Urothelium cell line (cell line): ENCODE data around the gene SEC14L2.
"Not testable (repeated sequence)": the region's sequence is repeated elsewhere in the genome, so short reads cannot be mapped to it uniquely, and the experiment has no call there.

Source experiments
- DNase-seq: peaks from one replicate; pipeline ENCODE4 v3.0.0; 2011; ENCODE audit warnings: low spot score, mixed read lengths
- FAIRE-seq: peaks from 2 replicates; lab custom pipeline; 2011; peaks lifted over from hg19 to GRCh38; lab: Jason Lieb, UNC

Gene SEC14L2

DNA sequence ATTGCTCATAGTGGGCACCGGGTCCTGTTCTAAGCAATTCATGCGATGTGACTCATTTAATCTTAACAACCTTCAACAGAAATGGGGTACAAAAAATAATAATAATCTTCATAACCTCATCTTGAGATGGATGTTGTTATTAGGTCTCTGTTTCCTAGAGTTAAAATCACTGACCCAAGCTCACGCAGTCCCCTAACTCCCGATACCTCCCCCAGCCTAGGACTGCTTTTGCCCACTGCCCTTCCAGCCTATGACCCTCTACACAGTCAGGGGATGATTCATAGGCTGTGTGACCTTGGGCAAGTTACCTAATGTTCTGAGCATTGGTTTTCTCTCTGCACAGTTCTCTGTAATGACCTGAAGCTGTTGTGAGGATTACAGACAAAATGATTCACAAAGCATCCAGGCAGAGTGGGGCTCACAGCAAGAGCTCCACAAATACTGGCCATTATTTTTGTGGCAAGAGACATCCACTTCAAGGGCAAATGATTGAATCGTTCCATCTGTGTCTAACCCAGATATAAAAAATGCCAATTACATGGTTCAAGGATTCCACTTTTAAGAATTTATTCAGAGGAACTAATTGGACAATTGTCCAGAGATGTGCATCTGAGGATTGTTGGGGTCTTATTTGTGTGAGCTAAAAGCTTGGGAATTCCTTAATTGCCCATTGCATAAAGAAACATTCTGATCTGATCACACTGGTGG, 48.8 kb downstream of the SEC14L2 start:
- DNase-seq, result no peak
- FAIRE-seq, result no peak

DNA sequence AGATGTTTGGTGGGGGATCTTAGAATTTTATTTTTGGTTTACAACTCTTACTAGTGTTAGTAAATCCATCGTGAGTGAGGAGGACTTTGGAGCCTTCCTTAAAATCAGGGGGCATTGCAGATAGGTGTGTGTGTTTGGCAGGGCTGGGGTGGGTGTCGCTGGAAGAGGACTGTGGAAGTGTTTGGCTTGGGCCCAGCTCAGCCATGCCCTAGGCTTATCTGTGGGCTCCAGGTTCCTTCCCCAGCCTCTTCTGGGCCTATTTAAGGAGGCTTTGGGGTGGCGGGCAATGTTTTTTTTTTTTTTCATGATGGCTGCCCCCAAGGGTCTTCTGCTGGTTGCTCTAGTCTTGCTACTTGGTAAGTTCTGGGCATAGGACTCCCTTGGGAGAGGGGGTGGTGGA, 50.8 kb downstream of the SEC14L2 start:
- no peak for FAIRE-seq

DNA sequence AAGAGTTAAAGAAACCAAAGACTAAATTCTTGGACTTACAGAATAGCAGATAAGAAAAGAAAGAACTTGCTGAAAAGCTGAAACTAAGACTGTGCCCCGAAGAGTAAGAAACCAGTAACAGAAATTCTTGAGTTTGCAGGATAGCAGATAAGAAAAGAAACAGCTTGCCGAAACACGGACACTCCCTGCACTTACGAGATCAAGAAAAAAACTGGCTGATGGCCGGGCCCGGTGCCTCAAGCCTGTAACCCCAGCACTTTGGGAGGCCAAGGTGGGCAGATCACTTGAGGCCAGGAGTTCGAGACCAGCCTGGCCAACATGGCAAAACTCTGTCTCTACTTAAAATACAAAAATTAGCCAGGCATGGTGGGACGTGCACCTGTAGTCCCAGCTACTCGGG, 54.7 kb downstream of the SEC14L2 start:
- not testable (repeated sequence) for DNase-seq, FAIRE-seq

More for the DNA sequence above, 50.8 kb downstream of the SEC14L2 start:
- DNase-seq, result no peak

DNA sequence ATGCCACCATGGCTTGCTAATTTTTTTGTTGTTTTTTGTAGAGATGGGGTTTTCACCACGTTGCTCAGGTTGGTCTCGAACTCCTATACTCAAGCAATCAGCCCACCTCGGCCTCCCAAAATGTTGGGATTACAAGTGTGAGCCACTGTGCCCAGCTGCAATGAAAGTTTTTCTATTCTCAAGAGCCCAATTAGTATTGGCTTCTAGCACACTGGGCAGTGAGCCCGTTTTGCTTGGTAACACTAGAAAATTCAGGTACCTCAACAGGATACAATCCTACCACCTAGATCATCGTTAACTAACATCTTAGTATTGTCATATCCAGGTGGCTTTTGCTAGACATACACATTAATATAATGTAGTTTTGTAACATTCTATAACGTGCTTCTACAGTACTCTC, 56.0 kb downstream of the SEC14L2 start:
- FAIRE-seq (no peak), DNase-seq (no peak)

DNA sequence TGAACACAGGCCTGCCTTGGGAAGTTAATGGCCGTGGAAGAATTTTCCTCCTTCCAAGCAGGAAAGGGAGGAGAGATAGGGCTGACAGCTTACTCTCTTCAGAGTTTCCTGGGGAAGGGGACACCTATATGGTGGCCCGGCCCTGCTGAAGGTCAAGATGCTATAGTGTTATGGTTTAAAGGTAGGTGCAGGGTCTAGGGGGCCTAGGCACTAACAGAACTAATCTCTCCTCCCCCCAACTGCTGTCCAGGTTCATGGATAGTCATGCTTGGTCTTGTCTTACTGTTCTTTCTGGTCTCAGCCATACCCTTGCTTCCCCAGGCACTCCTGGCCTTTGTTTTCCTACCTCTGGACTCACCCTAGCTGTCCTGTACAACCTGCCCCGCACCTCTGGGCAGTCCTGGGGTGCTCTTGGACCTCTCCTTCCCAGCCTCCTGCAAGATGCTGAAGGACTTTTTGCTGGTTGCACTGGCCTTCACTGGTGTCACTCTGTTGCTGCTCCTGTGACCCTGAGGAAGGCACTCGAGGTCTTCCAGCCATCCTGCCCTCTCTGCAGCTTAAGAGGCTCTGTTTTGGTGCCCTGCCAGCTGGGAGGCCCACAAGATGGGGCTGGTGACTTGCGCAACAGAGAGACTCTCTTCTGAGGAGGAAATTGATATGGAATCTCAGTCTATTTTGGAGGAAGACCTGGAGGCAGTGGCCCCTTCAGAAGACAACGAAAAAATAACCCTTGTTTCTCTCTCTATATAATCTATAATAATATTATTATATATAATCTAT, 57.1 kb downstream of the SEC14L2 start:
- no peak for FAIRE-seq
- no peak for DNase-seq

DNA sequence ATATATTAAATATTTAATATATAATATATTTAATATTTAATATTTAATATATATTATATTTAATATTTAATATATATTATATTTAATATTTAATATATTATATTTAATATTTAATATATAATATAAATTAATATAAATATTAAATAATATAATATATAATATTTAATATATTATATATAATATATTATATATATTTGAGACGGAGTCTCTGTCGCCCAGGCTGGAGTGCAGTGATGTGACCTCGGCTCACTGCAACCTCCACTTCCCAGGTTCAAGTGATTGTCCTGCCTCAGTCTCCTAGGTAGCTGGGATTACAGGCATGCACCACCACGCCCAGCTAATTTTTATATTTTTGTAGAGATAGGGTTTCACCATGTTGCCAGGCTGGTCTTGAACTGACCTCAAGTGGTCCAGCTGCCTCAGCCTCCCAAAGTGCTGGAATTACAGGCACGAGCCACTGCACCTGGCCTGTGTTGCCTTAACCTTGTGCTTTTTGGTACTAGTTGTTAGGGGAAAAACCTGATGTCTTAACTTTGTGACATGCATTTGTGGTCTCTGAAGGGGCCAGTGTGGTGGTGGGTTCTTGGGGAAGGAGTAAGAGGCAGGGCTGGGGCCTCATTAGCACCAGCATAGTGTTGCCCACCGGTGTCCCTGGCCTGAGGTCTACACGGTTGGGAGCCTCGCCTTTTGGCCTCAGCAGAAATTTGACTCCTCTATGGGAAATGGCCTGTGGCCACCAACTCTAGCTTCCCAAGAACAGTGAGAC, 58.4 kb downstream of the SEC14L2 start:
- no peak for FAIRE-seq
- no peak for DNase-seq

DNA sequence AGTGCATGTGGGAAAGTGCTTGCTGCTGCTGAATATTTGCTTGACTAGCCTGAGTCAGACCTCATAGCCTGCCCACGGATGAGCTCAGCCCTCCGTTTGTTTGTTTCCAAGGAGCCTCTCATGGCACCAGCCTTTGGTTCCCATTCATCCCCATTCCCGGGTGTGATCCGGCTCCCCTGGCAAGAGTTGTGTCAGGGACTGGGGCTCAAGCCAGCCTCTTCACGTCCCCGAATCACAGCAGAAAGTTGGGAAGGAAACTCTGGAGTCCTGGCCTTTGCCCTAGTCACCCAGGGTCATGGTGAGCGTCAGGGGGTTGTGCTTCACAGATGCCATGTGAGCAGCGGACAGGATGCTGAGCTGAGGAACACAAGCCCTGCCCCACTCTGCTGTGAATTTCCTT, 61.2 kb downstream of the SEC14L2 start:
- DNase-seq, result no peak

DNA sequence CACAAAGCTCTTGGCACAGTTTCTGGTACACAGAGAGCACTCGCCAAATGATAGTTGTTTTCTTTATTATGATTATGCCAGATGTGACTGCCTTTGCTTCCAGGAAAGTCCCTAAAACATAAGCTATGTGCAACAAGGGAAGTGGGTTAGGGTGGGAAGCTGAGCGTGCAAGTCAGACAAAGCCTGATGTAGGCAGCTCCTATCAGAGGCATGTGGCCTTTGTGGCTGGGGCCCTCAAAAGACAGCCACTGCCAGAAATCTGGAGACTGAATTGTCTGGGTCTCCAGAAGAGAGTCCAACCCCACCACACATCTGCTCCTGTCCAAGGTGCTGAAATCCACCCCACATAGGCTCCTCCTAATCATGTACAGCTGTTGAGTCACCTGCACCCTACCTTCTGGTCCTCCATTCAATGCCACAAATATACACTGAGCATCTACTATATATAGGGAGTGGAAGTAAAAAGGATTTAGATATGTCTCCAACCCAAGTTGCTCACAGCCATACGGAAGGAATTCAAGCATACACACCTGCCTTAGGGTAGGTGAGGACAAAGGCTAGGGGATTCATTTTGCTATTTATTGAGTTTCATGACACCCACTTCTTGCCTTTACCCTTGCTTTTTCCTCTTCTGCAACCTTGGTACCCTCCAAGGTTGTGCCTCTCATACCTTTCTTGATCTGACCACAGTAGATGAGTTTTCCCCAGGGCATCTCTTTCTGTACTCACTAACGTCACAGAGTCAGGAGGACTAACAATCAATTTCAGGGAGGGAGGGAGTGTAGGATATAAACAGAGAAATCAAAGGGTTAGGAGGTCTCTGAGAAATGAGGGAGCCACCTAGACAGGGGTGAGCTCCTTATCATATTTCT, 62.6 kb downstream of the SEC14L2 start:
- DNase-seq (no peak), FAIRE-seq (no peak)

More for the DNA sequence above, 61.2 kb downstream of the SEC14L2 start:
- FAIRE-seq, result no peak

DNA sequence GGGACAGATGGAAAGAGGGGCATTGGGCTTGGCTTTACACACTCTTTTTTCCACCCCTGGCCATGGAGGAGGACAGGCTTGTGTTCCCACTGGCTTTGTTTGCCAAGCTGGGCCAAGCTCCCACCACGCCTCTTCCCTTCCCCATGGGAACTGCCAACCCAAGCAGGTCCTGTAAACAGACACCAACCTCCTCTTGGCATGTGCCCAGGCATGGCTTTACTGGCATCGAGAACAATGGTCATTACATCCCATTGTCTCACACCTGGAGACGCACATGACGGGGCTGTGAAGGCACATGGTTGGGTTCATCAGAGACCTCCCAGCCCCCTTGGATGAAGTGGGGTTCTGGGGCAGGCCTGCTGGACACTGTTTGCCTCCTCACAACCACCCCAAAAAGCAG, 63.3 kb downstream of the SEC14L2 start:
- peak; percentile 5 for FAIRE-seq
- DNase-seq, result no peak

DNA sequence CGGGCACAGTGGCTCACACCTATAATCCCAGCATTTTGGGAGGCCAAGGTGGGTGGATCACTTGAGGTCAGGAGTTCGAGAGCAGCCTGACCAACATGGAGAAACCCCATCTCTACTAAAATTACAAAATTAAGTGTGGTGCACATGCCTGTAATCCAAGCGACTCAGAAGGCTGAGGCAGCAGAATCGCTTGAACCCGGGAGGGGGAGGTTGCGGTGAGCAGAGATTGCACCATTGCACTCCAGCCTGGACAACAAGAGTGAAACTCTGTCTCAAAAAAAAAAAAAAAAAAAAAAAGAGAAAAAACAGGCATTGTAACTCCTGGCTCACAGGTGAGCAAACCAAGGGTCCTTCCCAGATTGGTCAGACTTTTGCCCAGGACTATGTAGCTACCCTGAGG, 63.7 kb downstream of the SEC14L2 start:
- FAIRE-seq, DNase-seq: not testable (repeated sequence)

DNA sequence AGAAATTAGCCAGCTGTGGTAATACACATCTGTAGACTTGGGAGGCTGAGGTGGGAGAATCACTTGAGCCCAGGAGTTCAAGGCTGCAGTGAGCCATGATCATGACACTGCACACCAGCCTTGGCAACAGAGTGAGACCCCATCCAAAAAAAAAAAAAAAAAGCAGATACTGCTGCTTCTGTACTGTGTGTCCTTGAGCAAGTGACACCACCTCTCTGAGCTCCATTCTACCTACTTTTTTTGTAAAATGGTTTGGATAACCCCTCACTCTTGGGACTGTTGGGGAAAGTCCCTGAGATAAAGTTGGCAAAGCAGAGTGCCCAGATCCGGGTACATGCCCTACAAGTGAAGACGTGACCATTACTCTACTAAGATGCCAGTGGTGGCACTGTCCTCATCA, 72.3 kb downstream of the SEC14L2 start:
- DNase-seq (no peak), FAIRE-seq (no peak)

DNA sequence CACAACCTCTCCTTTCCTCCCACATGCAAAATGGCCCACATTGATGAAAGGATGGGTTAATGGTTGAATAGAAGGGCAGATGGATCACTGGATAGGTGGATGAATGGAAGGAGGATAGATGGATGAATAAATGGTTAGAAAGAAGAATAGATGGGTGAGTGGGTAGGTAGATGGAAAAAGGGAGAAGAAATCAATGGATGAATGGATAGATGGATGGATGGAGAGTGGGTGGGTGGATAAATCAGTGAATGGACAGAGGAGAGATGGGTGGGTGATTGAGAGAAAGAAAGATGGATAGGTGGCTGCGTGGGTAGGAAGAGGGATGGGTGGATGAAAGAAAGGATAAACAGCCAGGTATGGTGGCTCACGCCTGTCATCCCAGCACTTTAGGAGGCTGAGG, 73.8 kb downstream of the SEC14L2 start:
- no peak for DNase-seq
- no peak for FAIRE-seq

DNA sequence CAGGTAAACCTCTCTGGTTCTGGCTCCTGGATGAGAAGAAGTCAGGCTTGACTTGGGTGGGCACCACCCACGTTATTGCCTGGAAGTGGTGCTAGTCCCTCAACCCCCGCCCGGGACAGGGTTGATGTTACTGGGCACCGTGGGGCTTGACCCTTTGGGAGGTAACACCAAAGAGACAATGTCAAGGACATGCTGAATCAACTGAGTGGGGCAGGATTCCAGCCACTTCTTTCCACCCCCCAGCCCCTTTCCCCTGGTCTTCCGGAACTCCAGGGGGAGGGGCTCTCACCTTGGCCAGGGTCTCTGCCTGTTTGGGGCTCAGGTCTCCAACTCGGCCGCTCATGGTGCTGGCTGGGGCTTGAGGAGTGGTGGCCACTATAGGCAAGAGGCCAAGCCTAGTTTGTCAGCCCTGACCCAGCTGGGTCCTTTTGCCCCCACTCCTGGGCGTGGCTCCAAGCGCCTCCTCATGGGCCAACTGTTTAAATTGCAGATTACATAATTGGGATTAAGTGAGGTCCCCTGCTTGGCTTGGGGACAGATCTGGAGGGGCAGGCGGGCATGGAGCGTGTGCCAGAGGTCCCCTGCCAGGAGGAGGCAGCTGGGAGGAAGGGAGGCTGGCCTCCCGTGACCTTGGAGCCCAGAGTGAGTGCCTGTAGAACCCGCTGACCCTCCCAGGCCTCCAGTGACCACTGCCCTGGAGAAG, 74.9 kb downstream of the SEC14L2 start, which contains the start of gene SEC14L3:
Gene SEC14L3 (minus strand): TSS at position 402 of the 703 bp plus-strand sequence. CDS start 59 bp downstream, at position 343.
- no peak for DNase-seq
- FAIRE-seq, result no peak

DNA sequence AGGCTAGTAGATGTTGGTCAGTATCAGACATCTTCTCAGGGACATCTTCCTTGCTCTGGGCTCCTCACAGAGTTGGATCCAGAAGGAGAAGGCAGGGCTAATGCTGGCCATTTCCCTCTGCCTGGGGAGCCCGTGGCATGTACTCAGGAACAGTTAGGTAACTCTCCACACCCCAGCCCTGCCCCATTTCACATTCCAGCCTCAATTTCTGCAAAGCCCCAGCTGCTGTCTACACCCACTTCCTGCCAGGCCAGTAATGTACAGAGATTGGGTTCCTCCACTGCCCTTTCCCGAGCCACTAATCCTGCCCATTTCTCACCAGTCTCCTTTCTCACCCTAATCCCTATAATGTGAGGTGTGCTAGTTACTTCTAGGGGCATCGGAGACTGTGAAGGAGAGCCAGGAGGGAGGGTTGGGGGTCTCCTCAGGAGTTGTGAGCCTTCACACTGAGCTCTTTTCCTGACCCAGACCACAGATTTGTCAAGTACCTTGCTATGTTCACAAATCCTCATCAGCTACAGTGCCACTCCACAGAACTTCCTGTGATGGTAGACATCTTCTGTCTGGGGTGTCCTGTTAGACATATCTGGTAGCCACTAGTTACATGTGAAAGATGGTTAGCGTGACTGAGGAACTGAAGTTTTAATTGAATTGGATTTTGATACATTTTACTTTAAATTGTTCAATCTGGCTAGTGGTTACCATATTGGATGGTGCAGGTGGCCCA, 76.3 kb downstream of the SEC14L2 start:
- DNase-seq, result no peak
- no peak for FAIRE-seq

DNA sequence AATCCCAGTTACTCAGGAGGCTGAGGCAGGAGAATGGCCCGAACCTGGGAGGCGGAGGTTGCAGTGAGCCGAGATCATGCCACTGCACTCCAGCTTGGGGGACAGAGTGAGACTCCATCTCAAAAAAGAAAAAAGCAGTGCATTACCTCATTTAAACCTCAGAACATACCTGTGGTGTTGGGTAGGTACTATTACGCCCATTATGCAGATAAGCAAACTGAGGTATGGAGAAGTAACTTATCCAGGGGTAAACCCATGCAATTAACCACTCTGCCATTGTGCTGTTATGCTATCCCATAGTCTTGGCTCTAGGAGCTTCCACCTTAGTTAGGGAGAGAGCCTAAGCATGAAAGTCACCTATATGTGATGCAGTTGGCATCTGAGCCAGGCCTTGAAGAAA, 77.3 kb downstream of the SEC14L2 start:
- FAIRE-seq (no peak), DNase-seq (no peak)
